SKM-1 treated with dmso at 0.1 percent for 144 hours (cell line): ENCODE measurements around the gene HOXA6.
A peak's percentile ranks its signal among the peaks of the same experiment; 100 is the strongest.

Experiments used
- DNase-seq: peaks from one replicate; lab custom pipeline; 2025; ENCODE audit not compliant: unreplicated experiment; lab: John Stamatoyannopoulos, UW

Gene HOXA6

GRCh38 chr7:27173956-27174873 is 26.6 kb upstream of the HOXA6 start, which contains the start of gene HOXA10:
Gene HOXA10, minus strand, starts transcription at chr7:27174320. Its CDS starts 14 bp downstream, at chr7:27174306.
- no peak for DNase-seq

GRCh38 chr7:27173511-27173955 is 26.0 kb upstream of the HOXA6 start:
- peak; percentile 38 for DNase-seq

- DNase-seq = no peak
Observed at GRCh38 chr7:27172823-27173510, 25.4 kb upstream of the HOXA6 start.

- DNase-seq = no peak
Observed at GRCh38 chr7:27172315-27172774, 24.8 kb upstream of the HOXA6 start.

- peak; percentile 30 for DNase-seq
Observed at GRCh38 chr7:27171637-27172314, 24.2 kb upstream of the HOXA6 start.

GRCh38 chr7:27171325-27171636 is 23.7 kb upstream of the HOXA6 start:
- no peak for DNase-seq

- DNase-seq = no peak
Observed at GRCh38 chr7:27170426-27171324, 23.1 kb upstream of the HOXA6 start.

- no peak for DNase-seq
Observed at GRCh38 chr7:27169658-27170425, 22.3 kb upstream of the HOXA6 start.

- DNase-seq = peak; percentile 51
Observed at GRCh38 chr7:27168265-27168947, 20.8 kb upstream of the HOXA6 start.

GRCh38 chr7:27167916-27168264 is 20.3 kb upstream of the HOXA6 start:
- DNase-seq = no peak

- DNase-seq = peak; percentile 54
Observed at GRCh38 chr7:27166531-27167505, 19.2 kb upstream of the HOXA6 start.

GRCh38 chr7:27165996-27166530 is 18.5 kb upstream of the HOXA6 start:
- no peak for DNase-seq

- DNase-seq = peak; percentile 83
Observed at GRCh38 chr7:27165089-27165995, 17.8 kb upstream of the HOXA6 start, which contains the start of gene HOXA9. Gene HOXA9, minus strand, starts transcription at chr7:27165537. Its CDS starts 80 bp downstream, at chr7:27165457.

- DNase-seq = no peak
Observed at GRCh38 chr7:27164367-27165088, 17.0 kb upstream of the HOXA6 start.

GRCh38 chr7:27164045-27164366 is 16.4 kb upstream of the HOXA6 start:
- DNase-seq = no peak
